GM18511 (cell line): ENCODE measurements around the gene SDCCAG8.

Experiments used
- ATAC-seq: cut with Tn5 transposase; IDR thresholded peaks from one replicate; pipeline ENCODE4 v1.9.1; 2021; ENCODE audit warnings: mild to moderate bottlenecking, moderate library complexity; ENCODE audit not compliant: unreplicated experiment

Gene SDCCAG8

GRCh38 chr1:243477731-243478290 lies 222.0 kb downstream of the SDCCAG8 start:
- no peak for ATAC-seq

GRCh38 chr1:243481101-243481500 lies 225.3 kb downstream of the SDCCAG8 start:
- no peak for ATAC-seq

- peak; percentile 47 for ATAC-seq
These were observed 226.5 kb downstream of the SDCCAG8 start for GRCh38 chr1:243482141-243483022.

- peak; percentile 31 for ATAC-seq
These were observed 227.4 kb downstream of the SDCCAG8 start for GRCh38 chr1:243483071-243483771.

GRCh38 chr1:243483952-243484351 lies 228.1 kb downstream of the SDCCAG8 start:
- ATAC-seq = no peak

- no peak for ATAC-seq
These were observed 231.3 kb downstream of the SDCCAG8 start for GRCh38 chr1:243487036-243487648.

GRCh38 chr1:243487649-243488227 lies 231.9 kb downstream of the SDCCAG8 start:
- ATAC-seq = no peak

- no peak for ATAC-seq
These were observed 232.8 kb downstream of the SDCCAG8 start for GRCh38 chr1:243488459-243489157.

GRCh38 chr1:243489158-243489527 lies 233.3 kb downstream of the SDCCAG8 start:
- no peak for ATAC-seq

GRCh38 chr1:243489681-243490546 lies 234.1 kb downstream of the SDCCAG8 start:
- ATAC-seq = no peak

GRCh38 chr1:243490748-243491686 lies 235.2 kb downstream of the SDCCAG8 start:
- no peak for ATAC-seq

- no peak for ATAC-seq
These were observed 237.6 kb downstream of the SDCCAG8 start for GRCh38 chr1:243493156-243494129.

GRCh38 chr1:243494741-243495431 lies 239.0 kb downstream of the SDCCAG8 start:
- ATAC-seq = no peak

- peak; percentile 60 for ATAC-seq
These were observed 239.8 kb downstream of the SDCCAG8 start for GRCh38 chr1:243495442-243496186.

GRCh38 chr1:243496187-243496646 lies 240.4 kb downstream of the SDCCAG8 start:
- peak; percentile 45 for ATAC-seq

GRCh38 chr1:243496806-243497205 lies 241.0 kb downstream of the SDCCAG8 start:
- ATAC-seq = no peak
